ENCODE results near the gene MAP2.

MAP2 gene

DNA sequence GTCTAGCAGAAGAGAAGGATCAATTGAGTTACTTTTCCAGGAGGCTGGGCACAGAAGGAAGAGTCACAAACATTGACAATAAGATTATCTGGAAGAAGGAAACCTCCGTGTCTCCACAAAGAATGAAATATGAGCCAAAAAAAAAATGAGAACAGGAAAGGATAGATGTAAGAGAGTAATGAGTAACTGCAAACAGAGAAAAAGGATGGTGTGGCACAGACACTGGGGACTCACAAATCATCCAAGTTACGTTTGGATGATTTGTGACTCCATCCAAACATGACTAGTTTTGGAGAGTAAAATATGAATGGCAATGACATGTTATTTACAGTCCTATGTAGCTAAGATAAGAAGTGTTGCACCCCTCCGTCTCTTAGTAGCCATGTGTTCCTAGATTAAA lies 42.8 kb upstream of the MAP2 start:
- WGBS, 2 donors (ENCODE audit: extremely low coverage in 2 of 2, insufficient read length in 2 of 2, insufficient replicate concordance in 1 of 2), result no CpG with 5 or more reads among the region's 3 CpGs
- Histone ChIP-seq H2AK5ac (ENCODE audit: low read depth, low read length) (no peak overlapping the region), H2BK120ac (ENCODE audit: low read depth, low read length) (no peak overlapping the region), H3K36me3 (replicated peaks in 1 of 2; ENCODE audit: control insufficient read depth in 2 of 2, insufficient read depth in 2 of 2, low read length in 2 of 2) (peaks cover 0 to 1% of the 10 kb centered on the region in 2 donors), H2BK5ac (ENCODE audit: low read length) (no peak overlapping the region), H3K9me3 (replicated peaks in 1 of 2; ENCODE audit: control insufficient read depth in 2 of 2, insufficient read depth in 1 of 2, low read depth in 1 of 2, low read length in 2 of 2) (peaks cover 4 to 22% of the 10 kb centered on the region in 2 donors), H2BK15ac (ENCODE audit: low read length) (no peak overlapping the region), H3K4ac (ENCODE audit: low read length) (no peak overlapping the region), H3K4me3 (ENCODE audit: low read length in 2 of 2) (no peak overlapping the region), H3K4me1 (ENCODE audit: control insufficient read depth in 2 of 2, insufficient read depth in 1 of 2, low read depth in 1 of 2, low read length in 2 of 2) (no peaks in the 10 kb centered on the region), H3K9ac (ENCODE audit: low read depth, low read length, poor library complexity) (no peak overlapping the region), H3K79me1 (ENCODE audit: low read depth, low read length) (no peaks in the 10 kb centered on the region), H3K27ac (replicated peaks; ENCODE audit: low read length) (no peak overlapping the region), H3K4me2 (ENCODE audit: insufficient read depth, low read length, poor library complexity, severe bottlenecking) (no peak overlapping the region), H3K27me3 (ENCODE audit: control insufficient read depth in 3 of 3, insufficient read depth in 3 of 3, low read depth in 1 of 3, low read length in 3 of 3) (no peaks in the 10 kb centered on the region), H3K18ac (ENCODE audit: low read length) (no peak overlapping the region), H2AFZ (ENCODE audit: low read length) (no peak overlapping the region), H3K14ac (ENCODE audit: low read length) (no peak overlapping the region), H3K23ac (ENCODE audit: low read depth, low read length, poor library complexity) (no peak overlapping the region), H4K8ac (ENCODE audit: low read depth, low read length) (no peak overlapping the region), H2BK12ac (ENCODE audit: low read length) (no peak overlapping the region), H4K91ac (ENCODE audit: low read depth, low read length, poor library complexity) (no peak overlapping the region)
- no peak for DNase-seq (ENCODE audit: low spot score)

DNA sequence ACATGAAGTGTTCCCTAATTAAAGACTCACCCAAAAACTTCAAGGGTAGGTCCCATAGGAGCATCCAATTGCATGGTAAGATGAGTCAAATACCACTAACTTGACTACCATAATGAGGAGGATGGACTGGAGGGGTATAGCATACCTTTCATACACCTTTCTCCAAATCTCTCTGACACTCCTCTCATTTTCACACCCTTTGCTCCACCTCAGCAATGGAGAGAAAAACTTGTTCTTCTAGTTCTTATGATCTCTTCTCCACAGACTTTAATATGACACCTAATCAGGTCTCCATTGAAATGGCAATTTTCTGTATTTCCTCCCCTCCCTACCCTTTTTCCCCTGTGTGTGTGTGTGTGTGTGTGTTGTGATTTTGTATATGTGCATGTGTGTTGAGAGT lies 41.1 kb upstream of the MAP2 start:
- H3K9ac ChIP-seq (ENCODE audit: low read depth, low read length, poor library complexity), result no peak overlapping the region
- no peaks in the 10 kb centered on the region for H3K4me1 ChIP-seq (ENCODE audit: control insufficient read depth in 2 of 2, insufficient read depth in 1 of 2, low read depth in 1 of 2, low read length in 2 of 2)
- no peak overlapping the region for H2BK5ac ChIP-seq (ENCODE audit: low read length)
- no peak overlapping the region for H2AFZ ChIP-seq (ENCODE audit: low read length)
- no peak overlapping the region for H2BK120ac ChIP-seq (ENCODE audit: low read depth, low read length)
- no peaks in the 10 kb centered on the region for H3K36me3 ChIP-seq (replicated peaks in 1 of 2; ENCODE audit: control insufficient read depth in 2 of 2, insufficient read depth in 2 of 2, low read length in 2 of 2)
- peaks cover 4 to 11% of the 10 kb centered on the region in 2 donors for H3K9me3 ChIP-seq (replicated peaks in 1 of 2; ENCODE audit: control insufficient read depth in 2 of 2, insufficient read depth in 1 of 2, low read depth in 1 of 2, low read length in 2 of 2)
- H3K27ac ChIP-seq (replicated peaks; ENCODE audit: low read length), result no peak overlapping the region
- DNase-seq (ENCODE audit: low spot score), result no peak
- no peaks in the 10 kb centered on the region for H3K27me3 ChIP-seq (ENCODE audit: control insufficient read depth in 3 of 3, insufficient read depth in 3 of 3, low read depth in 1 of 3, low read length in 3 of 3)
- H3K79me1 ChIP-seq (ENCODE audit: low read depth, low read length), result no peaks in the 10 kb centered on the region
- no peak overlapping the region for H4K8ac ChIP-seq (ENCODE audit: low read depth, low read length)
- no peak overlapping the region for H3K4me3 ChIP-seq (ENCODE audit: low read length in 2 of 2)
- H2BK15ac ChIP-seq (ENCODE audit: low read length), result no peak overlapping the region
- H4K91ac ChIP-seq (ENCODE audit: low read depth, low read length, poor library complexity), result no peak overlapping the region
- H3K18ac ChIP-seq (ENCODE audit: low read length), result no peak overlapping the region
- H3K23ac ChIP-seq (ENCODE audit: low read depth, low read length, poor library complexity), result no peak overlapping the region
- no peak overlapping the region for H3K4ac ChIP-seq (ENCODE audit: low read length)
- H3K4me2 ChIP-seq (ENCODE audit: insufficient read depth, low read length, poor library complexity, severe bottlenecking), result no peak overlapping the region
- no peak overlapping the region for H2AK5ac ChIP-seq (ENCODE audit: low read depth, low read length)
- H2BK12ac ChIP-seq (ENCODE audit: low read length), result no peak overlapping the region
- no peak overlapping the region for H3K14ac ChIP-seq (ENCODE audit: low read length)

DNA sequence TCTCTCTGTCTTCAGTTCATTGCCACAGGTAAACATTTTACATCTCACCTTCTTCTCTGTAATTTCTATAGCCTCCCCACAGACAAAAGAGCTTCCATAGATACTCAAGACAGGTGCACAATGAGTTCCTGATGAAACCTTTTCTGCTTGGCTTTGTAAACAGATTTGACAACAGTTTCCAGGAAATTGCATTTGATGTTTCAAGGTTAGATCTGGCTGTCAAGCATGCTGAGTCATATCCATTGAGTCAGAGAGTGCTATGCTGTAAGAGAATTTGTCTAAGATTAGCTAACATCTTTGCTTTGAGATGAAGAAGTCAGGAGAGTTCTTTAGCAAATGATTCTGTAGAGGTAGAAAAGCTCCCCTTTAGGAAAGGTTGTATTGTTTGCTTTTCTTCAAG lies 40.6 kb upstream of the MAP2 start:
- no peak for DNase-seq (ENCODE audit: low spot score)
- Histone ChIP-seq H2BK120ac (ENCODE audit: low read depth, low read length) (no peak overlapping the region), H3K9me3 (replicated peaks in 1 of 2; ENCODE audit: control insufficient read depth in 2 of 2, insufficient read depth in 1 of 2, low read depth in 1 of 2, low read length in 2 of 2) (peaks cover 1 to 11% of the 10 kb centered on the region in 2 donors), H3K4me1 (ENCODE audit: control insufficient read depth in 2 of 2, insufficient read depth in 1 of 2, low read depth in 1 of 2, low read length in 2 of 2) (peaks cover under 1% of the 10 kb centered on the region in 2 donors), H3K27me3 (ENCODE audit: control insufficient read depth in 3 of 3, insufficient read depth in 3 of 3, low read depth in 1 of 3, low read length in 3 of 3) (no peaks in the 10 kb centered on the region), H4K8ac (ENCODE audit: low read depth, low read length) (no peak overlapping the region), H2BK15ac (ENCODE audit: low read length) (no peak overlapping the region), H3K14ac (ENCODE audit: low read length) (no peak overlapping the region), H2BK5ac (ENCODE audit: low read length) (no peak overlapping the region), H3K79me1 (ENCODE audit: low read depth, low read length) (no peaks in the 10 kb centered on the region), H2BK12ac (ENCODE audit: low read length) (no peak overlapping the region), H3K36me3 (replicated peaks in 1 of 2; ENCODE audit: control insufficient read depth in 2 of 2, insufficient read depth in 2 of 2, low read length in 2 of 2) (no peaks in the 10 kb centered on the region), H3K18ac (ENCODE audit: low read length) (no peak overlapping the region), H2AFZ (ENCODE audit: low read length) (peak overlapping the region; percentile 19), H3K4me2 (ENCODE audit: insufficient read depth, low read length, poor library complexity, severe bottlenecking) (no peak overlapping the region), H3K23ac (ENCODE audit: low read depth, low read length, poor library complexity) (no peak overlapping the region), H3K4ac (ENCODE audit: low read length) (no peak overlapping the region), H3K4me3 (ENCODE audit: low read length in 2 of 2) (no peak overlapping the region), H4K91ac (ENCODE audit: low read depth, low read length, poor library complexity) (no peak overlapping the region), H3K27ac (replicated peaks; ENCODE audit: low read length) (no peak overlapping the region), H2AK5ac (ENCODE audit: low read depth, low read length) (no peak overlapping the region), H3K9ac (ENCODE audit: low read depth, low read length, poor library complexity) (no peak overlapping the region)

DNA sequence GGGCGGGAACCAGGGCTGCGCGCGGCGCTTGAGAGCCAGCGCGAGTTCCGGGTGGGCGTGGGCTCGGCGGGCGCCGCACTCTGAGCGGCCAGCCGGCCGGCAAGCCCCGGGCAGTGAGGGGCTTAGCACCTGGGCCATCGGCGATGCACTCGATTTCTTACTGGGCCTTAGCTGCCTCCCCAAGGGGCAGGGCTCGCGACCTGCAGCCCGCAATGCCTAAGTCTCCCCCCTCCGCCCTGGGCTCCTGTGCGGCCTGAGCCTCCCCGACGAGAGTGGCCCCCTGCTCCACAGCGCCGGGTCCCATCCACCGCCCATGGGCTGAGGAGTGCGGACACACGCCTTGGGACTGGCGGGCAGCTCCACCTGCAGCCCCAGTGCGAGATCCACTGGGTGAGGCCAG lies 36.5 kb upstream of the MAP2 start:
- Histone ChIP-seq H3K79me1 (ENCODE audit: low read depth, low read length) (no peaks in the 10 kb centered on the region), H2BK15ac (ENCODE audit: low read length) (no peak overlapping the region), H3K27ac (replicated peaks; ENCODE audit: low read length) (no peak overlapping the region), H3K4ac (ENCODE audit: low read length) (no peak overlapping the region), H4K8ac (ENCODE audit: low read depth, low read length) (no peak overlapping the region), H3K4me1 (ENCODE audit: control insufficient read depth in 2 of 2, insufficient read depth in 1 of 2, low read depth in 1 of 2, low read length in 2 of 2) (peaks cover 3 to 22% of the 10 kb centered on the region in 2 donors), H3K18ac (ENCODE audit: low read length) (peak overlapping the region; percentile 85), H2AK5ac (ENCODE audit: low read depth, low read length) (peak overlapping the region; percentile 86), H3K36me3 (replicated peaks in 1 of 2; ENCODE audit: control insufficient read depth in 2 of 2, insufficient read depth in 2 of 2, low read length in 2 of 2) (no peaks in the 10 kb centered on the region), H2BK5ac (ENCODE audit: low read length) (no peak overlapping the region), H3K9me3 (replicated peaks in 1 of 2; ENCODE audit: control insufficient read depth in 2 of 2, insufficient read depth in 1 of 2, low read depth in 1 of 2, low read length in 2 of 2) (peaks cover 1 to 4% of the 10 kb centered on the region in 2 donors), H4K91ac (ENCODE audit: low read depth, low read length, poor library complexity) (no peak overlapping the region), H3K4me3 (ENCODE audit: low read length in 2 of 2) (no peak overlapping the region), H3K14ac (ENCODE audit: low read length) (no peak overlapping the region), H3K4me2 (ENCODE audit: insufficient read depth, low read length, poor library complexity, severe bottlenecking) (no peak overlapping the region), H3K27me3 (ENCODE audit: control insufficient read depth in 3 of 3, insufficient read depth in 3 of 3, low read depth in 1 of 3, low read length in 3 of 3) (no peaks in the 10 kb centered on the region), H3K23ac (ENCODE audit: low read depth, low read length, poor library complexity) (no peak overlapping the region), H3K9ac (ENCODE audit: low read depth, low read length, poor library complexity) (no peak overlapping the region), H2BK12ac (ENCODE audit: low read length) (peak overlapping the region; percentile 48), H2AFZ (ENCODE audit: low read length) (no peak overlapping the region), H2BK120ac (ENCODE audit: low read depth, low read length) (no peak overlapping the region)
- WGBS, 2 donors (ENCODE audit: extremely low coverage in 2 of 2, insufficient read length in 2 of 2, insufficient replicate concordance in 1 of 2), result no CpG with 5 or more reads among the region's 34 CpGs
- DNase-seq (ENCODE audit: low spot score), result no peak
